ENCODE results near the gene FRYL.

- no peak for TF ChIP-seq SIN3A (IDR thresholded peaks at IDR 0.05; ENCODE audit: borderline replicate concordance, insufficient read depth, low read length)
- TF ChIP-seq POLR2AphosphoS5 (IDR thresholded peaks at IDR 0.05; ENCODE audit: low read depth, low read length), result no peak
- no peak for TF ChIP-seq REST (IDR thresholded peaks at IDR 0.05; ENCODE audit: insufficient read depth in 1 of 2, low read depth in 2 of 2, low read length in 2 of 2)
- TF ChIP-seq TAF1 (IDR thresholded peaks at IDR 0.05; ENCODE audit: borderline replicate concordance, insufficient read depth, low read length), result no peak
- TF ChIP-seq FOXP2 (optimal IDR thresholded peaks at IDR 0.05; ENCODE audit: borderline replicate concordance, extremely low read depth, extremely low read length, insufficient read depth), result no peak
These were observed 96.1 kb downstream of the FRYL start for GRCh38 chr4:48683784-48684666.
